Heart left ventricle (tissue), 13 donors: ENCODE data around the gene C16orf95.

Source experiments
- CTCF ChIP-seq, 12 donors: fragments of 200-600 bp; sonication (generic) in 4 of 12; IDR thresholded peaks; one replicate each; pipeline versions ENCODE4 v1.5.0 to v1.8.0; 2018 to 2022; ENCODE audit warnings: antibody characterized with exemption in 12 of 12, mild to moderate bottlenecking in 5 of 12
- POLR2A ChIP-seq, 2 donors: fragments of 450-650 bp; IDR thresholded peaks; one replicate each; pipeline ENCODE4 v1.6.1; 2017; ENCODE audit warnings: antibody characterized with exemption in 2 of 2, mild to moderate bottlenecking in 2 of 2, moderate library complexity in 2 of 2
- donor health status: ischemic (EF 13 %, LVEDD 7.1; RV severe dilation, severe dysfunction).
- donor health status: DM: no; HTN: yes; CAD: no.
- donor health status: DM: no; HTN: no; CAD: no.
- donor health status: ischemic (EF 25% LVEDD 6.9; RV normal size, moderate dysfunction).
- donor health status: ischemic (EF 25% LVEDD 5.7; RV mildly dilated, moderate dysfunction).
- donor health status: ischemic (EF 35%, LVEDD 5.7; RV mildly dilated, moderate dysfunction).
- donor health status: nonischemic (EF 11% LVEDD 7.7; RV severe dilation, severe dysfunction).
- donor health status: DM: yes; HTN: yes; CAD: no.
- donor health status: PGD.
- donor health status: ischemic (EF 29% LVEDD 5.4; RV normal size, mild dysfunction).
- donor health status: nonischemic (EF 23%, LVEDD 6.1; RV moderate dilation, normal function).

DNA sequence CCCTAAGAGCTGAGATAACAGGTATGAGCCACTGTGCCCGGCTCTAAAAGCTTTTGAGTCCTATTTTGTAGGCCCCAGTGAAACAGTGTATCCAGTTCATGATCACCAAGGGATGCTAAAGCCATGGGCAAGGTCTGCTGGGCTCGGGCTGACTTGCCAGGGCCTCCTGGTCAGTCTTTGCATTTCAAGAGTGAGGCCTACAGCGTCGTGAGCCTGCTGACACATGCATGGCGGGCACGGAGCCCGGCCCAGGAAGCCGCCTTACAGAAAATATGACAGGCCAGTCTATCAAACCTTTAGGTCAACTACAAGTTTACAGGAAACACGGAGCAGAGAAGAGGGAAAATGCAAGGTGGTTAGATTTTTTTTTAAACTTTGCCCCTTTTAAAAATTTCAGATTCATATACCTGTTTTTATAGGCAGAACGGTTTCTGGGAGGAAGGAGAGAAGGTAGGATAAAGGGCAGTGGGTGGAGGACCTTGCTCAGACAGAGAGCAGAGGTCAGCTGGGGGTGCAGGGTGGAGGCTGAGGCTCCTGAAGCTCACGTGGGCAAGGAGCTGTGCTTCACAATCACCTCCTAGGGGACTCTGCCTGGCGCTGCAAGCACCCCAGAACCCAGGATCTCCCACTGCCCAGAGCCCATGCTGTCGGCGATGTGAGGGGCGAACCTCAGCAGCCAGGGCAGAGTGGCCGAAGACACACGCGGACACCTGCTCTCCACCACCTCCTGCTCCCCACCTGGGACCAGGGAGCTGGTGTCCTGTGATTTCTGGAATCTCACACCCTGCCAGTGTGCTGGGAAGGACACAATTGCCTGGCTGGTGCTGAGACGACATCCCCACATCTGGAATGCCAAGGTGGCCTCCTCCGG lies 21.3 kb downstream of the C16orf95 start:
- TF ChIP-seq CTCF (IDR thresholded peaks at IDR 0.05) (no peak), POLR2A (IDR thresholded peaks at IDR 0.05) (no peak)
